Hepatocyte (in vitro differentiated cells): ENCODE results near the gene RINL.

Experiments used
- CTCF ChIP-seq: fragments of 200-600 bp; sonication (generic); IDR thresholded peaks from 2 replicates; pipeline ENCODE4 v1.5.1; 2016; ENCODE audit warnings: antibody characterized with exemption, mild to moderate bottlenecking; ENCODE audit not compliant: poor library complexity
- EZH2phosphoT487 ChIP-seq: fragments of 200-600 bp; sonication (generic); IDR thresholded peaks from one replicate; pipeline ENCODE4 v1.6.1; 2018; ENCODE audit warnings: antibody characterized with exemption, mild to moderate bottlenecking, low read depth, moderate library complexity; ENCODE audit not compliant: unreplicated experiment, severe bottlenecking

GRCh38 chr19:38892841-38893240, 14.8 kb upstream of the RINL start:
- TF ChIP-seq EZH2phosphoT487 = no peak
- TF ChIP-seq CTCF = no peak
